Measurements from ENCODE around the gene RTP4. TPM values are rescaled to one million over a fixed set of nuclear protein-coding genes. Genes with fewer than 3 reads are reported as not detected.

Gene RTP4
- total and polyA plus RNA-seq, 4 donors, result 2.4 to 6.4 (median 4.4) TPM

GRCh38 chr3:187321766-187322165 lies 46.4 kb upstream of the RTP4 start:
- Histone ChIP-seq H3K9ac (ENCODE audit: insufficient read depth in 1 of 2, low read length in 2 of 2) (no peak overlapping the region), H3K9me3 (ENCODE audit: control insufficient read depth in 4 of 4, insufficient read depth in 3 of 4, low read length in 3 of 4) (peaks cover 0 to 2% (median 0%) of the 10 kb centered on the region in 4 donors), H3K4me3 (no peak overlapping the region), H3K4me1 (ENCODE audit: control insufficient read depth in 5 of 5, insufficient read depth in 5 of 5, low read length in 5 of 5) (peaks cover 0 to 3% (median 0%) of the 10 kb centered on the region in 5 donors), H3K27ac (ENCODE audit: low read depth in 1 of 2, low read length in 1 of 2) (no peak overlapping the region), H3K27me3 (ENCODE audit: control insufficient read depth in 3 of 3, insufficient read depth in 3 of 3, low read length in 2 of 3) (peaks cover 0 to 7% (median 0%) of the 10 kb centered on the region in 3 donors), H3K36me3 (ENCODE audit: control insufficient read depth in 4 of 4, insufficient read depth in 4 of 4, low read length in 4 of 4) (no peaks in the 10 kb centered on the region)
- TF ChIP-seq, protein P1, sequence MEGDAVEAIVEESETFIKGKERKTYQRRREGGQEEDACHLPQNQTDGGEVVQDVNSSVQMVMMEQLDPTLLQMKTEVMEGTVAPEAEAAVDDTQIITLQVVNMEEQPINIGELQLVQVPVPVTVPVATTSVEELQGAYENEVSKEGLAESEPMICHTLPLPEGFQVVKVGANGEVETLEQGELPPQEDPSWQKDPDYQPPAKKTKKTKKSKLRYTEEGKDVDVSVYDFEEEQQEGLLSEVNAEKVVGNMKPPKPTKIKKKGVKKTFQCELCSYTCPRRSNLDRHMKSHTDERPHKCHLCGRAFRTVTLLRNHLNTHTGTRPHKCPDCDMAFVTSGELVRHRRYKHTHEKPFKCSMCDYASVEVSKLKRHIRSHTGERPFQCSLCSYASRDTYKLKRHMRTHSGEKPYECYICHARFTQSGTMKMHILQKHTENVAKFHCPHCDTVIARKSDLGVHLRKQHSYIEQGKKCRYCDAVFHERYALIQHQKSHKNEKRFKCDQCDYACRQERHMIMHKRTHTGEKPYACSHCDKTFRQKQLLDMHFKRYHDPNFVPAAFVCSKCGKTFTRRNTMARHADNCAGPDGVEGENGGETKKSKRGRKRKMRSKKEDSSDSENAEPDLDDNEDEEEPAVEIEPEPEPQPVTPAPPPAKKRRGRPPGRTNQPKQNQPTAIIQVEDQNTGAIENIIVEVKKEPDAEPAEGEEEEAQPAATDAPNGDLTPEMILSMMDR (IDR thresholded peaks at IDR 0.05; ENCODE audit: control extremely low read depth, extremely low read depth), result no peak
- 62 to 71% methylated on average over 1 of the region's 1 CpG for WGBS, 2 donors
- ATAC-seq (ENCODE audit: insufficient read depth, low FRiP score) (no peak), DNase-seq (no peak)

DNA sequence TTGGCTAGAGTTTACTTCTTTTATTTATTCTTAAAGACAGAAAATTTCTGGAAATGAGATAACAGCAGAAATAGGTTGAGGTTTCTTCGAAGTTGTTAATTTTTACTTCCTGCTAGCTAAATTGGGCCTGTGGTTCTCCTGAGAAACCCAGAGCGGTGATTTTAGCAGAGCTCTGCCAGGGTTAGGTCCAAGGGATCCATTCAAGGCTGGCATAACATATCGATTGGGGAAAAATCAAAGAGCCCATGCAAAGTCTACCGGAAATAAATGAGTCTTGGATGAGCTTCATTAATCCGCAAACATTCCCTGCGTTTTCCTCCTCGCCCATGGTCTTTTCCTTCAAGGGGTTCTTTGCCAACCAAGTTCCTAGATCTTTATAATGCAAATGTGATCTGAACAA lies 45.9 kb upstream of the RTP4 start:
- peaks cover 0 to 3% (median 0%) of the 10 kb centered on the region in 5 donors for H3K4me1 ChIP-seq (ENCODE audit: control insufficient read depth in 5 of 5, insufficient read depth in 5 of 5, low read length in 5 of 5)
- WGBS, 2 donors, result 81 to 85% methylated on average over 7 of the region's 7 CpGs
- H3K36me3 ChIP-seq (ENCODE audit: control insufficient read depth in 4 of 4, insufficient read depth in 4 of 4, low read length in 4 of 4), result no peaks in the 10 kb centered on the region
- H3K4me3 ChIP-seq, result no peak overlapping the region
- no peak for DNase-seq
- TF ChIP-seq, protein P1 (IDR thresholded peaks at IDR 0.05; ENCODE audit: control extremely low read depth, extremely low read depth), result no peak
- H3K27ac ChIP-seq (ENCODE audit: low read depth in 1 of 2, low read length in 1 of 2), result no peak overlapping the region
- peaks cover 0 to 7% (median 0%) of the 10 kb centered on the region in 3 donors for H3K27me3 ChIP-seq (ENCODE audit: control insufficient read depth in 3 of 3, insufficient read depth in 3 of 3, low read length in 2 of 3)
- ATAC-seq (ENCODE audit: insufficient read depth, low FRiP score), result no peak
- no peak overlapping the region for H3K9ac ChIP-seq (ENCODE audit: insufficient read depth in 1 of 2, low read length in 2 of 2)
- peaks cover 0 to 2% (median 0%) of the 10 kb centered on the region in 4 donors for H3K9me3 ChIP-seq (ENCODE audit: control insufficient read depth in 4 of 4, insufficient read depth in 3 of 4, low read length in 3 of 4)

DNA sequence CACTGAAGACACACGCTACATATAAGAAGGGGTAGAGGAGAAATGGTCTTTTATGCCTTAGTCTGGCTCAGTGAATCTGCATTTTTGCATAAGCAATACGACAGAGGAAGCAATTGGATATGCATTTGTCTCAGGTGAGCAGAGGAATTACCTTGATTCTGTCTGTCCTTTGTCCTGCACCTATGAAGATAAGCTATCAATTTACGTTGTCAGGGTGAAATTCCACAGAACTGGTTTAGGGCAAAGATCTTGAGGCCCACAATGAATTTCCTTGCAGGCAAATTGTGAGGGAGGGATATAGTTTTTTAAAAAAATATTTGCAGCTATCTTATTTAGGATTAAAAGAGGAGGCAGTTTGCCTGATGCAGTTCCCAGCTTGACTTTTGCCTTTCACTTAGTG lies 45.1 kb upstream of the RTP4 start:
- Histone ChIP-seq H3K4me3 (no peak overlapping the region), H3K27me3 (ENCODE audit: control insufficient read depth in 3 of 3, insufficient read depth in 3 of 3, low read length in 2 of 3) (peaks cover 0 to 7% (median 0%) of the 10 kb centered on the region in 3 donors), H3K9ac (ENCODE audit: insufficient read depth in 1 of 2, low read length in 2 of 2) (no peak overlapping the region), H3K9me3 (ENCODE audit: control insufficient read depth in 4 of 4, insufficient read depth in 3 of 4, low read length in 3 of 4) (peaks cover 0 to 2% (median 0%) of the 10 kb centered on the region in 4 donors), H3K4me1 (ENCODE audit: control insufficient read depth in 5 of 5, insufficient read depth in 5 of 5, low read length in 5 of 5) (peaks cover 0 to 3% (median 0%) of the 10 kb centered on the region in 5 donors), H3K27ac (ENCODE audit: low read depth in 1 of 2, low read length in 1 of 2) (no peak overlapping the region), H3K36me3 (ENCODE audit: control insufficient read depth in 4 of 4, insufficient read depth in 4 of 4, low read length in 4 of 4) (no peaks in the 10 kb centered on the region)
- 67 to 74% methylated on average over 3 of the region's 3 CpGs for WGBS, 2 donors
- no peak for ATAC-seq (ENCODE audit: insufficient read depth, low FRiP score)
- TF ChIP-seq, protein P1 (IDR thresholded peaks at IDR 0.05; ENCODE audit: control extremely low read depth, extremely low read depth), result no peak
- DNase-seq, result no peak

GRCh38 chr3:187325632-187326031 lies 42.6 kb upstream of the RTP4 start:
- H3K27me3 ChIP-seq (ENCODE audit: control insufficient read depth in 3 of 3, insufficient read depth in 3 of 3, low read length in 2 of 3), result peaks cover 0 to 2% (median 0%) of the 10 kb centered on the region in 3 donors
- ATAC-seq (ENCODE audit: insufficient read depth, low FRiP score) (no peak), DNase-seq (no peak)
- TF ChIP-seq, protein P1 (IDR thresholded peaks at IDR 0.05; ENCODE audit: control extremely low read depth, extremely low read depth), result no peak
- H3K27ac ChIP-seq (ENCODE audit: low read depth in 1 of 2, low read length in 1 of 2), result no peak overlapping the region
- 79 to 83% methylated on average over 5 of the region's 5 CpGs for WGBS, 2 donors
- H3K4me3 ChIP-seq, result no peak overlapping the region
- no peaks in the 10 kb centered on the region for H3K4me1 ChIP-seq (ENCODE audit: control insufficient read depth in 5 of 5, insufficient read depth in 5 of 5, low read length in 5 of 5)
- H3K9ac ChIP-seq (ENCODE audit: insufficient read depth in 1 of 2, low read length in 2 of 2), result no peak overlapping the region
- H3K9me3 ChIP-seq (ENCODE audit: control insufficient read depth in 4 of 4, insufficient read depth in 3 of 4, low read length in 3 of 4), result peaks cover 0 to 4% (median 0%) of the 10 kb centered on the region in 4 donors
- H3K36me3 ChIP-seq (ENCODE audit: control insufficient read depth in 4 of 4, insufficient read depth in 4 of 4, low read length in 4 of 4), result no peaks in the 10 kb centered on the region
